Measurements from ENCODE around the gene CAPZA2.

The CAPZA2 gene

DNA sequence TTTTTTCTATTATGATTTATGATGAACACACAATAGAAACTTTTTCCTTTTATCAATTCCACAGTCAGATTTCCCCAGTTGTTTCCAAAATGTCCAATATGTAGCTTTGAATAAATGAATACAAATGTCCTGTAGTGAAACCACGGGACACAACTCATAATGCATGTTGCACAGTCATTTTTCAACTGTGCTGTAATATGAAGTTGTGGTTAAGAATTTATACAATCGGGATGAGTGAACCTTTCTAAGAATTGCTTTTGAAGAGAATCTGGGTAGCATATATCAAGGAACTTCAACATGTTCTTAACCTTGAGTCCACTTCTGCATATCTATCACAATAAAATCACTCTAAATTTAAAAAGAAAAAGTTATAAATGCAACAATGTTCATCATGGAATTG lies 76.3 kb downstream of the CAPZA2 start:
- Mint-ChIP-seq H3K27ac (no peak overlapping the region), H3K4me1 (ENCODE audit: low read depth in 2 of 2) (no peaks in the 10 kb centered on the region), H3K36me3 (ENCODE audit: insufficient read depth) (no peaks in the 10 kb centered on the region), H3K4me3 (no peak overlapping the region), H3K27me3 (peaks cover 28 to 40% of the 10 kb centered on the region in 2 donors), H3K9me3 (no peaks in the 10 kb centered on the region)
- DNase-seq: no peak
- no peak for ATAC-seq (replicated peaks)

DNA sequence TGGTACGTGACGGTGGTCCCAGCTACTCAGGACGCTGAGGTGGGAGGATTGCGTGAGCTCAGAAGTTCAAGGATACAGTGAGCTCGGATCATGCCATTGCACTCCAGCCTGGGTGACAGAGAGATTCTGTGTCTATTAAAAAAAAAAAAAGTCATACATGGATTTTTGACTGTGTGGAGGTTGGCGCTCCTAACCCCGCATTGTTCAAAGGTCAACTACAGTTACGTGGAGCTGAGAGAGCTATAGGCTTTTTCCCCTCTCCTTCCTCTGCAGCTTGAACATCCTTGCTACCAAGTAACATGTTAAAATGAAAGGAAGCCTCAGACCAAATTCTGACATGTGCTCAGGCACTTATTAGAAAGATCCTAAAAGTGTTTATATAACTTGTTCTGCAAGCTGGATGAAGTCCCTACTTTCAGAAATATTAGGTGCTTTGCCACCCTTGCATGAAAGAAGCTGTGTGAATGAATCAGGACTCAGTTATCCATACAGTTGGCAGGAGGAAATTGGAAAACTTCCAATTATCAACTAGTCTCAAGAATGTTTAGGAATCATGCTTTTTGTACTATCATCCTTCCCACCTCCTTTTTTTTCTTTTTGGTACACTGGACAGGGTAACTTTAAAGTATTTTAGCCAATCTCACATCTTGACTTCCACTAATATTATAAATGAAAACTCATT lies 78.4 kb downstream of the CAPZA2 start:
- Mint-ChIP-seq H3K9me3 (no peaks in the 10 kb centered on the region), H3K4me1 (ENCODE audit: low read depth in 2 of 2) (no peaks in the 10 kb centered on the region), H3K4me3 (no peak overlapping the region), H3K27me3 (peaks cover 18 to 24% of the 10 kb centered on the region in 2 donors), H3K27ac (no peak overlapping the region), H3K36me3 (ENCODE audit: insufficient read depth) (no peaks in the 10 kb centered on the region)
- DNase-seq (no peak), ATAC-seq (replicated peaks) (no peak)

DNA sequence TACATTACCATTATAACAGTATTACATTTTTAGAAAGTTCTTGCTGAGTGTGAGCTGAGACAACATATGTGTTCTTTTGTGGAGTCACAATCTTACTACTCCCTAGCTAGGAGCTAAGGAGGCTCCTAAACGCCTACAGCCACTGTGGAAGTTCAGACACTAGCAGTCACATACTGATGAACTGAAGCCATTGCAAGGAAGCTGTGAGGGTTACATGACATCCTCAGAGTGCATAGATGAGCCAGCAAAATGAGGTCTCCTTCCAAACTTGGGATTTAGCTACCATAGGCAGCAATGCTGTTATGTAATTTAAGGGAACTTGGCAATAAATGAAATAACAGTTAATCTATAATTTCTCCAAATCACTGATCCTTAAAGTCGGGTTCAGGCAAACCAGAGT lies 80.1 kb downstream of the CAPZA2 start:
- Mint-ChIP-seq H3K4me3 (no peak overlapping the region), H3K4me1 (ENCODE audit: low read depth in 2 of 2) (no peaks in the 10 kb centered on the region), H3K27me3 (peaks cover 11 to 13% of the 10 kb centered on the region in 2 donors), H3K9me3 (no peaks in the 10 kb centered on the region), H3K27ac (no peak overlapping the region), H3K36me3 (ENCODE audit: insufficient read depth) (no peaks in the 10 kb centered on the region)
- ATAC-seq (replicated peaks): no peak
- DNase-seq: no peak

DNA sequence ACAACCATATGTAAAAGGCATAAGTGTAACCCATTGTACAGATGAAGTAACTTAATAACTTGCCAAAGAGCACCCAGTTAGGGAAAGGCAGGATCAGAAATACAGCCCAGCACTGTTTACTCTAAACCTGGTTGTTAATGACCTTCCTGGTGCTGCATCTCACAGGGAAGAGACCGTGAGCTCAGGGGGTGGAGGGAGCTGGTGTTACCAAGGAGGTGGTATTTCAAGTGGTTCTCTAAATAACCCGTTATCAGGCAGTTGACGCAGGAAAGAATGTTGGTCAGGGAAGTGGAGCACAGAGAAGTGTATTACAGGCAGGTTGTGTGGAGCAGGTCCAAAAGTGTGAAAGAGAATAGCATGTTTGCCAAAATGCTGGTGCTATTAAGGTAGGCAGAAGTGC lies 86.5 kb downstream of the CAPZA2 start:
- no peaks in the 10 kb centered on the region for H3K27me3 Mint-ChIP-seq
- no peak for DNase-seq

DNA sequence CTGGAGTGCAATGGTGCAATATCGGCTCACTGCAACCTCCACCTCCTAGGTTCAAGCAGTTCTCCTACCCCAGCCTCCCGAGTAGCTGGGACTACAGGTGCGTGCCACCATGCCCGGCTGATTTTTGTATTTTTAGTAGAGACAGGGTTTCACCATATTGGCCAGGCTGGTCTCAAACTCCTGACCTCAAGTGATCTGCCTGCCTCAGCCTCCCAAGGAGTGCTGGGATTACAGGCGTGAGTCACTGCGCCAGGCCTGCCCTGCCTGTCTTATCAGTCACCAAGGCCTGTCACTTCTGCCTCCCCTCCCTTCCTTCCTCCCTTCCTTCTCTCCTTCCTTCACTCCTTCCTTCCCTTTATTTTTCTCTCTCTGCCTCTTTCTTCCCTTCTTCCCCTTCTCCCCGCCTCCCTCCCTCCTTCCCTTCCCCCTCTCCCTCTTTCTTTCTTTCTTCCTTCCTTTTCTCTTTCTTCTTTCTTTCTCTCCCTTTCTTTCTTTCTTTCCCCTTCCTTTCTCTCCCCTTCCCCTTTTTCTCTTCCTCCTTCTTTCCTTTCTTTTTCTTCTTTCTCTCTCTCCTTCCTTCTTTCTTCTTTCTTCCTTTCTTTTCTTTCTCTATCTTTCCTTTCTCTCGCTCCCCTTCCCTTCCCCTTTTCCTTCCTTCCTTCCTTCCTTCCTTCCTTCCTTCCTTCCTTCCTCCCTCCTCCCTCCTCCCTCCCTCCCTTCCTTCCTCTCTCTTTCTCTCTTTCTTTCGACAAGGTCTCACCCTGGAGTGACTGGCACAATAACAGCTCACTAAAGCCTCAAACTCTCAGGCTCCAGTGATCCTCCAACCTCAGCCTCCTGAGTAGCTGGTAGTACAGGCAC lies 87.8 kb downstream of the CAPZA2 start:
- H3K9me3 Mint-ChIP-seq: no peaks in the 10 kb centered on the region
- DNase-seq: no peak
- no peak for ATAC-seq (replicated peaks)
- peaks cover 3 to 9% of the 10 kb centered on the region in 2 donors for H3K4me1 Mint-ChIP-seq (ENCODE audit: low read depth in 2 of 2)
- no peak overlapping the region for H3K4me3 Mint-ChIP-seq
- no peaks in the 10 kb centered on the region for H3K27me3 Mint-ChIP-seq
- peaks cover 7% of the 10 kb centered on the region for H3K36me3 Mint-ChIP-seq (ENCODE audit: insufficient read depth)
- H3K27ac Mint-ChIP-seq: peak overlapping the region in 1 of 2 donors; percentile 42

More for the DNA sequence above, 86.5 kb downstream of the CAPZA2 start:
- Mint-ChIP-seq H3K27ac (no peak overlapping the region), H3K4me3 (no peak overlapping the region), H3K36me3 (ENCODE audit: insufficient read depth) (peaks cover 7% of the 10 kb centered on the region), H3K4me1 (ENCODE audit: low read depth in 2 of 2) (peaks cover 0 to 4% of the 10 kb centered on the region in 2 donors), H3K9me3 (no peaks in the 10 kb centered on the region)
- ATAC-seq (replicated peaks): no peak

DNA sequence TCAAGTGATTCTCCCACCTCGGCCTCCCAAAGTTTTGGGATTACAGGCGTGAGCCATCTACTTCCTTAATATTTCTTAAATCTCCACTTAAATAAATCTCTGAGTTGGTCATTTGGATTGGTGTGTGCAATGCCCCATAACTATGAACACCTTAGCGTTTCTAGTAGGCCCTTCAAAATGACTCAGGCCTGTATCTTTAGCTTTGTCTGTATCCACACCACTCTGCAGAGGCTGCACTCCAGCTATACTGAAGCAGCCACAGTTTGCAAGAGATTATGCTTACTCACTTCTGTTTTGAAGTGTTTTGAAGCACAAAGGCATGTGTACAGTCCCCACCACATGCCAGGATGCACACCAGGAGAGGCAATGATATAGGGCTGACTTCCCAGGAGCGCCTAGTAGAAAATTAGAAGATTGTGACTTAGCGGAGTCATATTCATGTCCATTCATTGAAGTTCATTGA lies 88.5 kb downstream of the CAPZA2 start:
- H3K9me3 Mint-ChIP-seq: no peaks in the 10 kb centered on the region
- DNase-seq (no peak), ATAC-seq (replicated peaks) (no peak)
- no peaks in the 10 kb centered on the region for H3K27me3 Mint-ChIP-seq
- H3K4me3 Mint-ChIP-seq: no peak overlapping the region
- H3K36me3 Mint-ChIP-seq (ENCODE audit: insufficient read depth): peaks cover 7% of the 10 kb centered on the region
- peak overlapping the region in 1 of 2 donors; percentile 42 for H3K27ac Mint-ChIP-seq
- peaks cover 10 to 13% of the 10 kb centered on the region in 2 donors for H3K4me1 Mint-ChIP-seq (ENCODE audit: low read depth in 2 of 2)

DNA sequence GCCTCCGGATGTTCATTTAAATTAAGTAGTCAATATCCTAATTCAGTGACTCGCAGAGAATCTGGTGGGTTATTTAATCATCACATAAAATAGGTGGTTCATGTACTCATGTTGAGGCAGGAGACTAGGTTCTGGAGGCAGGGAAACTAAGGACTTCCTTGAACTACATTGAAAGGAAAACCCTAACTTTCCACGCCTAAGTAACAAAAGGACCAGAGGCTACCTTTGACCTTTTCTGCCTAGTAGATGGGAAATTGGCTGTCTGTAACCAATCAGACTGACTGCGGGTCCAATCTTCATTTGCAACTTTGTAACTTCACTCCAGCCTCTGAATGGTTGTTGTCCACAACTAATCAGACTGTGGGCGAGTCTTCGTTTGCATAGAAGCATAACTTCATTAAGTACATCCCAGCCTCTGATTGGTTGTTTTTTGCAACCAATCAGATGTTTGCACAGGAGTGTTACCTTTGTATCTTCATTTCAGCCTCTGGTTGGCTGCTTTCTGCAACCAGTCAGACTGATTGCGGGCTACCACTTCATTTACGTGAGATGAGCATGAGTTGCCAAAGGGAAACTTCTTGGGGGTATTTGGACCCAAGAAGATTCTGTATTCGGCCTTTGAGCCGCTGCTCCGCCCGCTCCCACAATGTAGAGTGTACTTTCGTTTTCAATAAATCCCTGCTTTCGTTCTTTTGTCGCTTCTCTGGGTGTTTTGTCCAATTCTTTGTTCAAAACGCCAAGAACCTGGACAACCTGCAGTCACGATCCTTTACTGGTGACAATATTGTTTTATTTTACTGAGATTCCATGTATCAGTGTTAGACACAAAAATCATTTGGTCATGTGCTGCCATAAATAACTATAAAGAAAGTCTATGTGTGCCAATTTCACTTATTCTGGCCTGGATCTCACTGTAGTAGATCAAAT lies 89.2 kb downstream of the CAPZA2 start:
- H3K4me1 Mint-ChIP-seq (ENCODE audit: low read depth in 2 of 2): peaks cover 10 to 13% of the 10 kb centered on the region in 2 donors
- H3K9me3 Mint-ChIP-seq: no peaks in the 10 kb centered on the region
- H3K27me3 Mint-ChIP-seq: no peaks in the 10 kb centered on the region
- H3K36me3 Mint-ChIP-seq (ENCODE audit: insufficient read depth): peaks cover 7% of the 10 kb centered on the region
- ATAC-seq (replicated peaks) (no peak), DNase-seq (no peak)
- peak overlapping the region; percentile 82 to 84 for H3K4me3 Mint-ChIP-seq
- no peak overlapping the region for H3K27ac Mint-ChIP-seq

DNA sequence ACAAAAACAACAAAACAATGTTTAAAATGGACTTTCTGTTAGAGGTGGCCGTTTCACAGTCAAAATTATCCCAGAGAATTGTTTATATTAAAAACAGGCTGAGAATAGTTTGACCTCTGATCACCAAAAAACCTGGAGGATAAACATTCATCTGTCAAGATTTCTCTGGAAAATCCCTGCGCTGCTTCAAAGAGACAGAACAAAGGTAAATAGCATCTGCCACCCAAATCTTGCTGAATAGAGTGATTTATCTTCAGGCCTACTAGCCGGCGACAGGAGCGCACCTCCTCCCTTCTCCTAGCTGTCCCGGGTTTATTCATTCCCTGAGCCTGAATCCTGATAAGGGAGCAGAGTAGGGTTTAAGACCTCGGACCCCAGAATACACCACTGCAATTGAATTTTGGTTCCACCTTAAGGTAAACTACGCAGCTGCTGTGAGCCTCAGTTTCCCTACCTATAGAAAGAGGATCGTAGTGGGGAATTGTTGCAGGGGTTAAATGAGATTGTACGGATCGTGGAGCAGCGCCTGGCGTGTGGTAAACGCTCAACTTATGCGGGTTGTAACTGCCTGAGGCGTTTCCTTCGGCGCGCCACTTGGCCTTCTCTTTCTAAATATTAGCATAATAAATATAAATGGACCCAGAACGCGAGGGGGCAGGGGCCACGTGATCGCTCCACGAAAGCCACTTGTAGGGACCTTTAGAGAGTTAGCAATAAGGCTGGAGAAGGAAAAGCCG lies 90.4 kb downstream of the CAPZA2 start:
- peak overlapping the region; percentile 66 to 67 for H3K27ac Mint-ChIP-seq
- peaks cover 10 to 13% of the 10 kb centered on the region in 2 donors for H3K4me1 Mint-ChIP-seq (ENCODE audit: low read depth in 2 of 2)
- H3K27me3 Mint-ChIP-seq: no peaks in the 10 kb centered on the region
- H3K9me3 Mint-ChIP-seq: no peaks in the 10 kb centered on the region
- DNase-seq (no peak), ATAC-seq (replicated peaks) (no peak)
- peaks cover 7% of the 10 kb centered on the region for H3K36me3 Mint-ChIP-seq (ENCODE audit: insufficient read depth)
- peak overlapping the region; percentile 82 to 84 for H3K4me3 Mint-ChIP-seq

DNA sequence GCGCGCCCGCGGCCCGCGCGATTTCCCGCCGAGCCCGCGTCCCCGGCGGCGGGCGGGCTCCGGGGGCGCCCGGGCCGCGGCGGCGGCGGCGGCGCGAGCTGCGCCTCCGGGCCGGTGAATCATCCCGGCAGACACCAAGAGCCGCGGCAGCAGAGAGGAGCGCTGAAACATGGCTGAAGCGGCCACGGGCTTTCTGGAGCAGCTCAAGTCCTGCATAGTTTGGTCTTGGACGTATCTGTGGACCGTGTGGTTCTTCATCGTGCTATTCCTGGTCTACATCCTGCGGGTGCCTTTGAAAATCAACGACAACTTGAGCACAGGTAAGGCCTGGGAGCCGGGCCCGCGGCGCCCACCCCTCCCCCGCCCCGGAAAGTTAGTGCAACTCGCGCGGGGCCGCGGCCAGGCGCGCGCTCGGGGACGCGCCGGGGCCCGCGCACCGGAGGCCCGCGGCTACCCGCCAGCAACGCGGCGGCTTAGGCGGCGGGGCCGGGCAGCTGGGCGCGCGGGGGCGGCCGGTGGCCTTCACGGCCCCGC lies 91.1 kb downstream of the CAPZA2 start, which contains the start of gene ST7:
Gene ST7 (plus strand): TSS at position 130 of the 534 bp plus-strand sequence. CDS start 40 bp downstream, at position 170.
- ATAC-seq (replicated peaks) (peak; percentile 87), DNase-seq (peak; percentile 51 to 68 (median 57))
- peak within 1 kb of the TSS; percentile 83 to 84 for H3K4me3 Mint-ChIP-seq
- no peaks in the 10 kb centered on the region for H3K9me3 Mint-ChIP-seq
- H3K4me1 Mint-ChIP-seq (ENCODE audit: low read depth in 2 of 2): peaks cover 10 to 13% of the 10 kb centered on the region in 2 donors
- peak within 1 kb of the TSS; percentile 78 for H3K27ac Mint-ChIP-seq
- no peaks in the 10 kb centered on the region for H3K27me3 Mint-ChIP-seq
- H3K36me3 Mint-ChIP-seq (ENCODE audit: insufficient read depth): peaks cover 7% of the 10 kb centered on the region

DNA sequence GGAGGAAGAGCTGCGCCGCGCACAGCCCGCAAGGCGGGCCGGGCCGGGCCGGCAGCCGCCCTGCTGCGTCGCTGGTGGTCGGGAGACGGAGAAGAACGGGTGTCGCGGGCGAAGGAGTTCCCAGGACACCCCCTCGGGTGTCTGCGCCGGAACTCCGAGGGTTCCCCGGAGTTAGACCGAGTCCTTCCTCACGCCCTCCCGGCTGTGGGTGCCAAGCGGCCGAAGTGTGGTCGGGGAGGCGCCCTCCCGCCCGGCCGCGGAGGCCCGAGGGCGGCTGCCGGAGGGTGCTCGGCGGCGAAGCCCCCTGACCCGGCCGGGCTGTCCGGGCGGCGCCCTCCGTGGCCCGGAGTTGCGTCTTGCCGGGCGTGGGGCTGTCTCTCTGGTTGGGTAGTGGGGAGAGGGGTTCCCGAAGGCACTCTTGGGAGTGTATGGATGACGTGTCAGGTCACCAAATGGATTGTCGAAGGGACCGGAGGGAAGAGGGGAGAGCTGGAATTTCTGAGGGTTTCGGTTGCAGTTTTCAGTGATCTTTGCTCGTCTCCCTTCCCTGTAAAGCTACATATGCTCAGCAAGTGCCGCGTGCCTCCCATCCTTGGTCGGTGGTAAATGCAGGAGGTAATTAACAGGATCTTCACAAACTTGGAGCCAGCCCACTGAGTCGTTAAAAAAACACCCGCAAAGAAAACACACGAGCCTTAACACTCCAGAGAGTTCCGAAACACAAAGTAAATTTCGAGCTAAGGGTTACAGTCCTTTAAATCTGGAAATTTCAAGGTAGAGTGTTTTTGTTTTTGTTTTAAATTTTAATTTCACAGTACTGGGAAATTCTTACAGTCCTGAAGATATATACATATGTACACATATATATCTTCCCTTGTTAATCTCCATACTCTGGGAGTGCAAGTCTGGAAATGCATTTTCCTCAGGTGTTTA lies 91.8 kb downstream of the CAPZA2 start:
- Mint-ChIP-seq H3K4me1 (ENCODE audit: low read depth in 2 of 2) (peaks cover 12 to 13% of the 10 kb centered on the region in 2 donors), H3K27me3 (no peaks in the 10 kb centered on the region)
- peak in 2 of 3 experiments; percentile 0 to 41 for DNase-seq

DNA sequence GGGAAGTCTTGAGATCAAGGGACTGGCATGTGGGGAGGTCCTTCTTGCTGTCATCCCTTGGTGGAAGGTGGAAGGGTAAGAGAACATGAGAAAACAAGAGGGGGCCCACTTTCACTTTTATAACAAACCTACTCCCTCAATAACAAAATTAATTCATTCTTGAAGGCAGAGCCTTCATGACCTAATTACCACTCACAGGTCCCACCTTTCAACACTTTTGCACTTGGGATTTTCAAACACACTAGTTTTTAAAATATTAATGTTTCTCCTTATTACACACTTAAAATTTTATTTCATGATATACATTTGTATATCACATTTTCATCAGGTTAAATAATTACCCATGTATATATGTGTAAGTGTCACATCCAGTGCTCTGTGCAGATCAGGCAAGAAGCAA lies 93.0 kb downstream of the CAPZA2 start:
- no peak for ATAC-seq (replicated peaks)
- Mint-ChIP-seq H3K9me3 (no peaks in the 10 kb centered on the region), H3K27me3 (no peaks in the 10 kb centered on the region), H3K4me1 (ENCODE audit: low read depth in 2 of 2) (peaks cover 13% of the 10 kb centered on the region in 2 donors), H3K36me3 (ENCODE audit: insufficient read depth) (peaks cover 7% of the 10 kb centered on the region), H3K27ac (peak overlapping the region; percentile 56 to 65), H3K4me3 (peak overlapping the region; percentile 83 to 84)
- no peak for DNase-seq

More for the DNA sequence above, 91.8 kb downstream of the CAPZA2 start:
- peak; percentile 5 for ATAC-seq (replicated peaks)
- Mint-ChIP-seq H3K36me3 (ENCODE audit: insufficient read depth) (peaks cover 7% of the 10 kb centered on the region), H3K9me3 (no peaks in the 10 kb centered on the region), H3K27ac (peak overlapping the region; percentile 78), H3K4me3 (peak overlapping the region; percentile 83 to 84)

Measured in effector memory CD8-positive, alpha-beta T cell (primary cell).